Endodermal cell (in vitro differentiated cells): ENCODE measurements around the gene GPC2. TPM values are rescaled to one million over a fixed set of nuclear protein-coding genes. Genes with fewer than 3 reads are reported as not detected.

Experiments
- DNase-seq: peaks from one replicate; pipeline ENCODE4 v3.0.0-alpha.2; 2017
- H3K27ac ChIP-seq: 2 replicates; pipeline ENCODE4 v1.5.1; 2013; ENCODE audit warnings: mild to moderate bottlenecking, low read depth, low read length, moderate library complexity
- H3K27me3 ChIP-seq: 2 replicates; pipeline ENCODE4 v1.6.1; 2013; ENCODE audit warnings: mild to moderate bottlenecking, low read length, moderate library complexity; ENCODE audit not compliant: insufficient read depth, control insufficient read depth, poor library complexity, severe bottlenecking
- H3K36me3 ChIP-seq: 2 replicates; pipeline ENCODE4 v1.7.0; 2013; ENCODE audit warnings: mild to moderate bottlenecking, low read length, moderate library complexity; ENCODE audit not compliant: control insufficient read depth, insufficient read depth
- H3K4me1 ChIP-seq: one replicate; pipeline ENCODE4 v1.7.0; 2013; ENCODE audit warnings: low read length; ENCODE audit not compliant: control insufficient read depth, insufficient read depth
- H3K4me3 ChIP-seq: 2 replicates; pipeline ENCODE4 v1.5.1; 2013; ENCODE audit warnings: mild to moderate bottlenecking, low read length, moderate library complexity
- H3K9ac ChIP-seq: 2 replicates; pipeline ENCODE4 v1.6.1; 2013; ENCODE audit warnings: mild to moderate bottlenecking, low read length, moderate library complexity; ENCODE audit not compliant: poor library complexity, severe bottlenecking; ENCODE audit errors: extremely low read depth
- H3K9me3 ChIP-seq: 2 replicates; pipeline ENCODE4 v1.6.1; 2013; ENCODE audit warnings: mild to moderate bottlenecking, low read length, moderate library complexity; ENCODE audit not compliant: control insufficient read depth
- H3K27ac Mint-ChIP-seq: 2 replicates; pipeline ENCODE4 v1.8.0; 2020; ENCODE audit warnings: mixed read lengths
- H3K27me3 Mint-ChIP-seq: 2 replicates; pipeline ENCODE4 v1.8.0; 2021; ENCODE audit warnings: mild to moderate bottlenecking, mixed read lengths; ENCODE audit not compliant: insufficient read depth
- H3K36me3 Mint-ChIP-seq: 2 replicates; pipeline ENCODE4 v1.8.0; 2020; ENCODE audit warnings: low read depth, mixed read lengths
- H3K4me1 Mint-ChIP-seq: 2 replicates; pipeline ENCODE4 v1.8.0; 2020; ENCODE audit warnings: mixed read lengths
- H3K4me3 Mint-ChIP-seq: 2 replicates; pipeline ENCODE4 v1.8.0; 2020; ENCODE audit warnings: mild to moderate bottlenecking, moderate library complexity, mixed read lengths
- H3K9me3 Mint-ChIP-seq: 2 replicates; pipeline ENCODE4 v1.8.0; 2020; ENCODE audit warnings: mild to moderate bottlenecking, mixed read lengths
- WGBS, 2 experiments: methylation state at CpG; one replicate each; pipeline versions ENCODE4 v1.1.5 to v1.1.7; 2013; ENCODE audit warnings: missing lambda C conversion rate in 2 of 2, mixed read lengths in 1 of 2; ENCODE audit not compliant: insufficient coverage in 1 of 2, insufficient read length in 1 of 2; 5-methylcytosine and 5-hydroxymethylcytosine counted together
- total RNA-seq, 2 donors: library from RNA; stranded (reverse); fragmentation: NEBNext Ultra II Directional in 1 of 2; extraction: Animal tissue kit (Norgen Biotek cat#: 25700) in 1 of 2; gene quantifications; 2 replicates in 1 of 2; 3 replicates in 1 of 2; pipeline ENCODE4 v1.2.1, GENCODE V29; 2021
- TF ChIP-seq, protein P1 (sequence below): fragments of 200-600 bp; sonication (generic); conservative IDR thresholded peaks from 2 replicates; pipeline ENCODE4 v1.5.0; 2021; ENCODE audit warnings: antibody characterized with exemption, mild to moderate bottlenecking

GPC2 gene
- total RNA-seq, 2 donors from 2014 or later = 39.3 to 56.1 TPM

- Histone ChIP-seq H3K4me3 (peak overlapping the region; percentile 58), H3K9me3 (no peaks in the 10 kb centered on the region), H3K36me3 (no peaks in the 10 kb centered on the region), H3K27me3 (no peaks in the 10 kb centered on the region), H3K4me1 (peaks cover 9% of the 10 kb centered on the region), H3K9ac (no peak overlapping the region), H3K27ac (no peak overlapping the region)
- Mint-ChIP-seq H3K9me3 (no peaks in the 10 kb centered on the region), H3K27ac (no peak overlapping the region), H3K4me1 (peaks cover 42% of the 10 kb centered on the region), H3K36me3 (peaks cover 20% of the 10 kb centered on the region), H3K4me3 (peak overlapping the region; percentile 41), H3K27me3 (peaks cover 28% of the 10 kb centered on the region)
- WGBS, 2 experiments = 12 to 20% methylated on average over 19 to 61 of the region's 61 CpGs
- TF ChIP-seq, protein P1, sequence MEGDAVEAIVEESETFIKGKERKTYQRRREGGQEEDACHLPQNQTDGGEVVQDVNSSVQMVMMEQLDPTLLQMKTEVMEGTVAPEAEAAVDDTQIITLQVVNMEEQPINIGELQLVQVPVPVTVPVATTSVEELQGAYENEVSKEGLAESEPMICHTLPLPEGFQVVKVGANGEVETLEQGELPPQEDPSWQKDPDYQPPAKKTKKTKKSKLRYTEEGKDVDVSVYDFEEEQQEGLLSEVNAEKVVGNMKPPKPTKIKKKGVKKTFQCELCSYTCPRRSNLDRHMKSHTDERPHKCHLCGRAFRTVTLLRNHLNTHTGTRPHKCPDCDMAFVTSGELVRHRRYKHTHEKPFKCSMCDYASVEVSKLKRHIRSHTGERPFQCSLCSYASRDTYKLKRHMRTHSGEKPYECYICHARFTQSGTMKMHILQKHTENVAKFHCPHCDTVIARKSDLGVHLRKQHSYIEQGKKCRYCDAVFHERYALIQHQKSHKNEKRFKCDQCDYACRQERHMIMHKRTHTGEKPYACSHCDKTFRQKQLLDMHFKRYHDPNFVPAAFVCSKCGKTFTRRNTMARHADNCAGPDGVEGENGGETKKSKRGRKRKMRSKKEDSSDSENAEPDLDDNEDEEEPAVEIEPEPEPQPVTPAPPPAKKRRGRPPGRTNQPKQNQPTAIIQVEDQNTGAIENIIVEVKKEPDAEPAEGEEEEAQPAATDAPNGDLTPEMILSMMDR = no peak
- peak; percentile 87 for DNase-seq
Measured at GRCh38 chr7:100171087-100171681, 6.0 kb downstream of the GPC2 start.

DNA sequence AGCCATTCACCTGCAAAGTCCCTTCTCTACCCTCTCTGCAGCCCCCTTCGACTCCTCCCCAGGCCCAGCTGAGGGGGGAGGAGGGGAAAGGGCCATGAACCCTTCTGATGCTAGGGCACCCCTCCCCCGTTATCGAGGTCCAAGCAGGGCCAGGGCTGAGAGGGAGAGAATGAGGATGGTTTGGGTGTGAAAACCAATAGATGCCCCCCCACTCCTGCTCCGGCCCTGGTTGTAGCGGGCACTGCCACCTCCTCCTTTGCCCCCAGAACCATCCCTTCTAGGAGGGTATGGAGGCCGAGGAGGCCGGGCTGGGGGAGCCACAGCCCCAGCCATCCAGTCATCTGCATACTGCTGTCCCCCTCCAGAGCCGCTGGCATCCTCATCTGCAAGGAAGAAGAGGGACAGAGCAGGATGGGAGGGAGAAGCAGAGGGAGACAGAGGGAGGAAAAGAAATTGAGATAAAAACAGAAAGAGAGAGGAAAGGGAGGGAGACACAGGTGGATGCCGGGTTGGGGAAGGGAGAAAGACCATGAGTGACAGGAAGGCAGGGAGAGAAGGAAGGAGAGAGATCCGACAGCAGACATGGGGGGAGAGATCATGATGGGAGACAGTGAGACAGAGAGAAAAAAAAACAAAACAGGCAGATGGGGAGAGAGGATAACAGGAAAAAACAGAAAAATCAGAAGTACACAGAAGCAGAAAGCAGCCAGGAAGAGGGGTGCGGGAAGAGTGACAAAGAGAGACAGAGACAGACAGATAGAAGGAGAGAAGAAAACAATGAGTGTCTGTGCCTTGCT, 6.9 kb downstream of the GPC2 start:
- H3K36me3 ChIP-seq = no peaks in the 10 kb centered on the region
- no peak overlapping the region for H3K9ac ChIP-seq
- H3K36me3 Mint-ChIP-seq = peaks cover 19% of the 10 kb centered on the region
- no peaks in the 10 kb centered on the region for H3K27me3 ChIP-seq
- peaks cover 9% of the 10 kb centered on the region for H3K4me1 ChIP-seq
- H3K4me1 Mint-ChIP-seq = peaks cover 39% of the 10 kb centered on the region
- DNase-seq = no peak
- H3K4me3 ChIP-seq = peak overlapping the region; percentile 58
- peaks cover 31% of the 10 kb centered on the region for H3K27me3 Mint-ChIP-seq
- TF ChIP-seq, protein P1 = no peak
- H3K4me3 Mint-ChIP-seq = peak overlapping the region; percentile 41
- H3K9me3 Mint-ChIP-seq = no peaks in the 10 kb centered on the region
- H3K27ac Mint-ChIP-seq = no peak overlapping the region
- H3K9me3 ChIP-seq = no peaks in the 10 kb centered on the region
- 80 to 88% methylated on average over 3 to 11 of the region's 11 CpGs for whole genome bisulfite sequencing, 2 experiments
- no peak overlapping the region for H3K27ac ChIP-seq

DNA sequence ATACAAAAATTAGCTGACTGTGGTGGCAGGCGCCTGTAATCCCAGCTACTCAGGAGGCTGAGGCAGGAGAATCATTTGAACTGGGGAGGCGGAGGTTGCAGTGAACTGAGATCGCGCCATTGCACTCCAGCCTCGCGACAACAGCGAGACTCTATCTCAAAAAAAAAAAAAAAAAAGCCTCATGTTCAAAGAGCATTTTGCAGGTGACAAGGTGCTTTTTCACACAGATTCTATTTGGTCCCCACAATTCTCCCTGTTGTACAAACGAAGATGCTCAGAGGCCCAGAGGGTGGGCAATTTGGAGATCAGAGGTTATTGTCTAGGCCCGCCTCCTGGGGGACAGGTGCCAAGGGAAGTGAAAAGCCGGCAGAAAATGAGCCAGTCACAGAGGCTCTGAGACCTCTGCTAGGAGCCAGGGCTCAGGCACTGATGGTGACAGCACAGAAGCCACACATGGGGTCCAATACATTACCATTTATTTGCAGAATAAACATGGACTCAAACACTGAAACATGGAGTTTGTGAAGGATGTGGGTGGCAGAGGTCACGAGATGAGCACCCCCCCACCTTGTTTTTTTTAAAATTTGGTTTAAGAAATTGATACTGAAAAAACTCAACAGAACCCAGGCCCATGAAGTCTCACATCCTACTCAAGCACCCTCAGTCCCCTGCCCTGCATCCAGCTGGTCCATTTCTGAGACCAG, 7.9 kb downstream of the GPC2 start:
- peak; percentile 45 for DNase-seq
- no peak overlapping the region for H3K9ac ChIP-seq
- peaks cover 32% of the 10 kb centered on the region for H3K27me3 Mint-ChIP-seq

More for the DNA sequence above, 7.9 kb downstream of the GPC2 start:
- peaks cover 39% of the 10 kb centered on the region for H3K4me1 Mint-ChIP-seq
- Histone ChIP-seq H3K27ac (no peak overlapping the region), H3K4me1 (peaks cover 9% of the 10 kb centered on the region), H3K9me3 (no peaks in the 10 kb centered on the region), H3K4me3 (no peak overlapping the region), H3K36me3 (no peaks in the 10 kb centered on the region), H3K27me3 (no peaks in the 10 kb centered on the region)
- H3K36me3 Mint-ChIP-seq = peaks cover 10% of the 10 kb centered on the region
- no peaks in the 10 kb centered on the region for H3K9me3 Mint-ChIP-seq
- 83 to 85% methylated on average over 10 to 11 of the region's 11 CpGs for WGBS, 2 experiments
- TF ChIP-seq, protein P1 = no peak
- H3K4me3 Mint-ChIP-seq = no peak overlapping the region
- no peak overlapping the region for H3K27ac Mint-ChIP-seq
